HPDE6-E6E7 (cell line): ENCODE measurements around the gene RUBCN.

Source experiments
- DNase-seq: peaks from one replicate; pipeline ENCODE4 v3.0.0; 2011; ENCODE audit warnings: missing footprints; ENCODE audit errors: extremely low spot score

The RUBCN gene

GRCh38 chr3:197736491-197737318 lies at the start of gene RUBCN:
RUBCN (minus strand) TSS chr3:197736904; CDS start chr3:197736719, 185 bp downstream.
- peak; percentile 90 for DNase-seq

- no peak for DNase-seq
Observed at GRCh38 chr3:197784019-197784585, 47.4 kb upstream of the RUBCN start.

GRCh38 chr3:197782230-197782629 lies 45.5 kb upstream of the RUBCN start:
- DNase-seq: no peak

DNA sequence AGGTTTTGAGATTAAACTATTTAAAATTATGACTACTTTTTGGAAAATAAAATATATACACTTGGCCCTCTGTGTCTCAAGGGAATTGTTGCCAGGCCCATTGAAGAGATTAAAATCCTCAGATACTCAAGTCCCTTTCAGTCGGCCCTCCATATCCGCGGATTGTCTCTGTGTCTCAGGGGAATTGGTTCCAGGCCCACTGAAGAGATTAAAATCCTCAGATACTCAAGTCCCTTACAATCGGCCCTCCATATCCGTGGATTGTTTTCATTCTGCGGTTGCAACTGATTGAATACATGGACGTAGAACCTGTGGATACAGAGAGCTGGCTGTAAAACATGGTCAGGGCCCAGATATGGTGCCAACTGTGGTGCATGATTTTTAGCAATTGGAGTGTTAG lies 38.6 kb upstream of the RUBCN start:
- DNase-seq: no peak

- no peak for DNase-seq
Observed at GRCh38 chr3:197761784-197762183, 25.1 kb upstream of the RUBCN start.

DNA sequence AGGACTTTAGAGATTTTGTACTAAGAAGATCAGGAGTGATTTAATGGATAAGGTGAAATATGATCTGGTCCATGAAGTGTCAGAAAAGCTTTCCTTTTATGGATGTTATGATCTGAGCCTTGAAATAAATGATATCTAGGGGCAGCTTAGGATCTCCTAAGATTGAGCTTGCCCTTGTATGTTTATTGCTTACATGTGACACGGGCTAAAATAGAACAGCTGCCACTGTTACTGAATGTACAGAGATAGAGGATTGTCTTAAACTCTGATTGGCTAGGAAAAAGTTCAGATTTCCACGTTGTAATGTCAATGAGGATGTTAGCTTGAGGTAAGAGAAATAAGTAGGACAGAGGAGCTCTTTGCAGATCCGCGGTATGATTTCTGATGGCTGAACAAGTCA lies 21.8 kb upstream of the RUBCN start:
- no peak for DNase-seq

GRCh38 chr3:197756704-197757103 lies 20.0 kb upstream of the RUBCN start:
- no peak for DNase-seq

DNA sequence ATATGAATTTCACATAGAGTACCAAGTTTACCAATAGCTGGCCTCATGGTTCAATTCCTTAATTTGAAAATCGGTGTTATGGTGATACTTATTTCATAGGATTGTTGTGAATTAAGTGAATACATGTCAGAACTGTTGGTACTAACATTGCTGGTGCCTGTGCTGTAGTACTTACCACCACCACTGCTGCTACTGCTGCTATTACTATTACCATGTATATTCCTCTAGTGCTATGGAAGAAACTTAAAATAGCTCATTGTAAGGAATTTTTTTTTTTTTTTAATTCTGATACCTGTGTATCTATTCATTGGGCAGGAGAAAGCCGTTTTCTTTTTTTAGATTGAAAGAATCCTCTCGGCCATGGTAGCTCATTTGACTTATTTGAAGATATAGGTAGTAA lies 16.6 kb upstream of the RUBCN start:
- DNase-seq: no peak

DNA sequence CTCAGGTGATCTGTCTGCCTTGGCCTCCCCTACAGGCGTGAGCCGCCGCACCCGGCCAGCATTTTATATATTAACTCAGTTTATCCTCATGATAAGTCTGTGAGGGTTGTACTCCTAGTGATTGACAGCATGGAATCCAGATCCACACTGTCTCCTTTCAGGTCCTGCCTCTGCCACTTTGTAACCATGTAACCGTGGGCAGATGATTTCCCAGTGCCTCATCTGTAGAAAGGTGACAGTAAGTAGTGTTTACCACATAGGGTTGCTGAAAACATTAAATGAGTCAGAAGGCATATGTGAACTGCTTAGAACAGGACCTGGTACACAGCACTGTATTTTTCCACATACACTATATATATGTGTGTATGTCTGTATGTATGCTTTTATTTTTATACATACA lies 15.4 kb upstream of the RUBCN start:
- DNase-seq: no peak

DNA sequence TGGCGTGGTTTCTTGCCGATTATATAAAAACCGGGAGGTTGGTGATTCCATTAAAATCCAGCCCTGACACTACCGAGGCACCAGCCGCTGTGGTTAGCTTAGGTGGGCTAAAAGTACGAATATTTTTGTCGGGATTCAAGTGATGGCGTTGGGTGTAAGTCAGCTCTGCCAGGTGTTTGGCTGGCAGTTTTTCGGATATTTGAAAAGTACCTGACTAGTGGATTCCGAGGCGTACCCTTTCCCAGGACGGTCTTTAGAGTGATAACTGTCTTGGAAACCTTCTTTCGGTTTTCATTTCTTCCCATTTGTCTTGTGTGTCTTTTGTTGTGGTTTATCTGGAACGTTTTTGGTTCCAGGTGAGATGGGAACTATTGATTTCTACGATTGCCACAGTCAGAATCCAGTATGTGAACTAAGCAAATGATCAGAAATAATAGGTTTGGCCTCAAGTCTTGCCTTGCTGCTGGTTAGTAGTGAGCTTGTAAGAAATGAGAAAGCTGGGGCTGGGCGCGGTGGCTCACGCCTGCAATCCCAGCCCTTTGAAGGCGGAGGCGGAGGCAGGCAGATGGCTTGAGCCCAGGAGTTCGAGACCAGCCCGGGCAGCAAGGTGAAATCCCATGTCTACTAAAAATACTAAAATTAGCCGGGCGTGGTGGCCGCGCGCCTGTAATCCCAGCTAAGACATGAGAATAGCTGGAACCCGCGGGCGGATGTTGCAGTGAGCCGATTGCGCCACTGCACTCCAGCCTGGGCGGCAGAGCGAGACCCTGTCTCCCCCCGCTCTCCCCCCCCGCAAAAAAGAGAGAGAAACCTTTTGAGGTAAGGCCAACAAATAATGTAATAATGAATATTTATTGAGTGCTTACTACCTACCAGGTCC lies 14.4 kb upstream of the RUBCN start:
- DNase-seq: peak; percentile 23

GRCh38 chr3:197750396-197750831 lies 13.7 kb upstream of the RUBCN start:
- DNase-seq: peak; percentile 42

- peak; percentile 73 for DNase-seq
Observed at GRCh38 chr3:197749601-197750395, 13.1 kb upstream of the RUBCN start, which contains the start of gene FYTTD1. FYTTD1 (plus strand) TSS chr3:197749883; CDS start chr3:197749972, 89 bp downstream.

DNA sequence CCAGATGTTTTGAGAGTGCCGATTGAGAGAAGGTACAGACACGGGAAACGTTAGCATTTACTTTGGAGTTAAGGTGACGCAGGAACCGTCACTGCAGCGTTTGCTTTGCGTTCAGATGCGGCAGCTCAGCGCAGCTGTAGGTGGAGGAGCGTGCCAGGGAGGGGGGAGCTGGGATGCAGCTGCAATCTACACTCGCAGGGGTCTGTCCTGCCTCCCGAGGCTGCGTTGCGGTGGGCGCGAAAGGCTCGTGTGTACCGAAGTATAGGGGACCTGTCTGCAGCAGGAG lies 12.6 kb upstream of the RUBCN start:
- DNase-seq: peak; percentile 35

DNA sequence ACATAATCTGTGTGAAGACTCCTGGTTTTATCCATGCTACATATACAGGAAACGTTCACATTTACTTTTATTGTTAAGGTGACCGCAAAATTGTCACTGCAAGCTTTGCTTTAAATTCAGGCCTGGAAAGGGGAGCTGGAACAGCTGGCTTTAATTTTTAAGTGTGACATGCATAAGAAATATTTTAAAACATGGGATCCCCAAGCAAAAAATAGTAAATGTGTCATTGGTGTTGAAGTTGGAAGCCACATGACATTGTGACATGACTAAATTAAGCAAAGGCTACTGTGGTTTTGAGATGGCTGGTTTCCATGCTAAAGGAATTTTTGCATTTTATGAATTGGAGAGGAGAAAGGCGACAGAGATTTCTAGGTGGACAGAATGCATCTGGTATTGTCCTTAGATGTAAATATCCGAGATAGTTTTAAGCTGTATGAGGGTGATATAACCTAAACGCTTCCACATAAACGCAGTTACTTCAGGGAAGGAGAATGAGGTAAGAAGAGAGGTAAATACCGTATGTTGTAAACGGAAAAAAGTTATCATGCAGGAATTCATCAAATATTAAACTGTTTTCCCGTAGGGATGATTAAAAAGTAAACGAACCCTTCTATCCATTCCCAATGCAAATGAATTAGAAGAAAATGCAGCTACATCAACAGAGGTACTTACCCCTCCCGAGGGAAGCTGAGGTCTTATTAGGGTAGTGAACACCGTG lies 12.1 kb upstream of the RUBCN start:
- DNase-seq: no peak

DNA sequence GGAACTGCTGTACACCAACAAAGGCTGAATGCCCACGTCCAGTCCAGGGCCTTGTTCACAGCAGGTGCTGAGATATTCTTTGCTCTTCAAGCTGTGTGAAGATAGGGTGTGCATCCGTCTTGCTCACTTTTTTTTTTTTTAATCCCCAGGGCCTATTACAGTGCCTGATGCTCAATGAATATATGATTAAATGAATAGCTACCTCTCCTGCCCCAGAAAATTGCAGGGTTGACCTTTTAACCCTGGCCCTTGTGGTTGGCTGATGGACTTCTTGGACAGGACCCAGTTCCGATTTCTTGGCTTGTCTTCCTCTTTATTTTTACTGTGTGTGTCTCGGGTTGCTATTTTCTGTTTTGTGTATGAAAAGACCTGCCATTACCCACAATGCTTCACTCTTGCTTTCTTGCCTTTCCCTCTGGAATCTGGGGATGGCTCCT lies 10.1 kb upstream of the RUBCN start:
- DNase-seq: no peak

- DNase-seq: no peak
Observed at GRCh38 chr3:197746209-197746608, 9.5 kb upstream of the RUBCN start.

- DNase-seq: no peak
Observed at GRCh38 chr3:197742787-197743186, 6.1 kb upstream of the RUBCN start.

- no peak for DNase-seq
Observed at GRCh38 chr3:197737749-197738462, 1.2 kb upstream of the RUBCN start.

GRCh38 chr3:197737319-197737649 lies 580 bp upstream of the RUBCN start:
- no peak for DNase-seq

DNA sequence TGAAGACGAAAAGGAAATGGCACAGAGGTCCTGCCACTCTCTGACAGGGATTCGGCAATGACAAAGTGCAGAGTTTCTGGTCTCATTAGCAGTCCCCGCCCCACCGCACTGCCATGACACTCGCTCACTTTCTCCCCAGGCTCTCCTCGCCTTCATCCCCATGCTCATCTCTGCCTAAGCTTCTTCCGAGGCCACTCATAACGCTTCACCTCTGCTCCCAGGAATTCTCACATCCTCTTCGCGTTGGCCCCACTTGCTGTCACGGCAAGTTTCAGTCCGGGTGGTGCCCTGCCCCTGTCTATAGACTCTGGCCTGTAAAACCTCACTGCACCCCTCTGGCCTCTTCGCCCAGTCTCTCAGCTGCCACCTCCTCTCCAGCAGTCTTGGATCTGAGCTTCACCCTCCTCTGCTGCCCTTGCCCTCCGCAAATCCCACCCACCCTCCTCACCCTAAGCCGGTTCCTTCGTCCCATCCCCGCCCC lies 654 bp downstream of the RUBCN start:
- DNase-seq: peak; percentile 19
